LNCaP clone FGC (cell line): ENCODE results near the gene ASPDH.

ENCODE experiments used
- DNase-seq: peaks from one replicate; pipeline ENCODE4 v3.0.0-alpha.2; 2011; ENCODE audit warnings: low read depth
- H3K4me3 ChIP-seq: 2 replicates; pipeline ENCODE4 v1.5.1; 2011; ENCODE audit warnings: mild to moderate bottlenecking, low read depth, low read length, control low read depth
- TF ChIP-seq, protein P1 (sequence below): IDR thresholded peaks from 2 replicates; pipeline ENCODE4 v1.5.1; 2012; ENCODE audit warnings: mild to moderate bottlenecking; ENCODE audit not compliant: control insufficient read depth, insufficient read depth; ENCODE audit errors: extremely low read depth

ASPDH gene

DNA sequence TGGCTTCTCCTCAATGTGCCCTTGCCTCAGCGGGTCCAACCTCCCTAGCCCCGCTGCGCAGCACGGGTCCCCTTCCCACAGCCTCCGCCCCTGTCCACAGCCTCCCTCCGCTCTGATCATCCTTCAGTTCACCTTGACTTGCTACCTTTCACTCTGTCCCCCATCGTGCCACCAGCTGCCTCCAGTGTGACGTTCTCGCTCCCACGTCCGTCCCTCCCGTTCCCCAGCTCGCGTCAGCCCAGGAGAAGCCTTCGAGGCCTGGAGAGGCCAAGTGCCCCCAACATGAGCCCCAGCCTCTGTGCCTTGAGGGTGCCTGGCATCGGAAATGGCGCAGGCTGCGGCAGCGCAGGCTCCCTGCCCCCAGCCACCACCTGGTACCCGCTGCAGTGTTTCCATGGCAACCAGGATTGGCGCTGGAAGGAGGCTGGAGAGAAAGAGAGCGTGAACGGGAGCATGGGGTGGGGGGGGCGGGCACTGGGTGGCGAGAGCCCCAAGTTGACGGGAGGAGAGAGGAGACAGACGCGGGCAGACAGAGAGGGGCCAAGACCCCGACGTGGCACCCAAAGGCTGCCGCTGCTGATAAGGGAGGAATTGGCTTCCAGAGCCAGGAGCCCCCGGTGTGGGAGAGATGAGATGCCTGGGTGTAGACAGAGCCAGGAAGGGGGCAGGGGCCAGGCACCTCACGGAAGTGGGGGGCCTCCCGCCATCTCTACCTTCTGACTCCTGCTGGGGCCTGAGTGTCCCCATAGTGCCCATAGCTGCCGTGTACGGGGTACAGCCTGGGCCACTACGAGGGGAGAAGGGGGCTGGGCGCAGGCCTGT lies 844 bp upstream of the ASPDH start:
- H3K4me3 ChIP-seq = no peak overlapping the region
- TF ChIP-seq, protein P1, sequence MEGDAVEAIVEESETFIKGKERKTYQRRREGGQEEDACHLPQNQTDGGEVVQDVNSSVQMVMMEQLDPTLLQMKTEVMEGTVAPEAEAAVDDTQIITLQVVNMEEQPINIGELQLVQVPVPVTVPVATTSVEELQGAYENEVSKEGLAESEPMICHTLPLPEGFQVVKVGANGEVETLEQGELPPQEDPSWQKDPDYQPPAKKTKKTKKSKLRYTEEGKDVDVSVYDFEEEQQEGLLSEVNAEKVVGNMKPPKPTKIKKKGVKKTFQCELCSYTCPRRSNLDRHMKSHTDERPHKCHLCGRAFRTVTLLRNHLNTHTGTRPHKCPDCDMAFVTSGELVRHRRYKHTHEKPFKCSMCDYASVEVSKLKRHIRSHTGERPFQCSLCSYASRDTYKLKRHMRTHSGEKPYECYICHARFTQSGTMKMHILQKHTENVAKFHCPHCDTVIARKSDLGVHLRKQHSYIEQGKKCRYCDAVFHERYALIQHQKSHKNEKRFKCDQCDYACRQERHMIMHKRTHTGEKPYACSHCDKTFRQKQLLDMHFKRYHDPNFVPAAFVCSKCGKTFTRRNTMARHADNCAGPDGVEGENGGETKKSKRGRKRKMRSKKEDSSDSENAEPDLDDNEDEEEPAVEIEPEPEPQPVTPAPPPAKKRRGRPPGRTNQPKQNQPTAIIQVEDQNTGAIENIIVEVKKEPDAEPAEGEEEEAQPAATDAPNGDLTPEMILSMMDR = no peak
- DNase-seq = no peak

DNA sequence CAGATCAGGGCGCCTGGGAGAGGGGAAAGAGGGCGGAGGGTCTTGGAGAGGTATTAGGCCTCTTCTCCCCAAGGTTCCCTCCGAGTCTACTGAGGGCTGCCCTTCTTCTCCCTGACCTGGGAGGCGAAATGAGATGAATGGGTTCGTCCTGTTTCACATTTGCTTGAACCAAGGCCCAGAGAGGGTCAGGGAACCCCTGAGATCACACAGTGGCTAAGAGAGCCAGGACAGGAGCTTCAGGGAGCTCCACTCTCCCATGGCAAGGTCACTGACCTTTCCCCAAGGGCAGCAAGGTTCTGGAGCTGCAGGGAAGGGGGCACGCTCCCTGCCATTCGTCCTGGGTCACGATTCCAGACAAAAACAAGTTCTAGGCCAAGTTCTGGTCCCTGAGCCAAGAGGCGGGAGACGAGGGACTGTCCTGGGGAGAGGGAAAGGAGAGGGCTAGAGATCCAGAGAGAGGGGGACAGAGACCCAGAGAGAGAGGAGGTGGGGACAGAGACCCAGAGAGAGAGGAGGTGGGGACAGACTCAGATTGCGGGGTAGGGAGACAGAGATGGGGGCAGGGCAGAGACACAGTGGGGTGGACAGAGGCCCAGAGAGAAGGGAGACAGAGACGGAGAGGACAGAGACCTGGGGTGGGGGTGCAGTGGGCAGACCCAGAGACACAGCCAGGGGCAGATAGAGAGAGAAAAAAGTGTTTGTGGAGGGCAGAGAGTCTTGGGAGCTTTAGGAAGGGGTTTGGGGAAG lies 541 bp downstream of the ASPDH start:
- H3K4me3 ChIP-seq = no peak overlapping the region
- no peak for DNase-seq
- TF ChIP-seq, protein P1 = no peak

DNA sequence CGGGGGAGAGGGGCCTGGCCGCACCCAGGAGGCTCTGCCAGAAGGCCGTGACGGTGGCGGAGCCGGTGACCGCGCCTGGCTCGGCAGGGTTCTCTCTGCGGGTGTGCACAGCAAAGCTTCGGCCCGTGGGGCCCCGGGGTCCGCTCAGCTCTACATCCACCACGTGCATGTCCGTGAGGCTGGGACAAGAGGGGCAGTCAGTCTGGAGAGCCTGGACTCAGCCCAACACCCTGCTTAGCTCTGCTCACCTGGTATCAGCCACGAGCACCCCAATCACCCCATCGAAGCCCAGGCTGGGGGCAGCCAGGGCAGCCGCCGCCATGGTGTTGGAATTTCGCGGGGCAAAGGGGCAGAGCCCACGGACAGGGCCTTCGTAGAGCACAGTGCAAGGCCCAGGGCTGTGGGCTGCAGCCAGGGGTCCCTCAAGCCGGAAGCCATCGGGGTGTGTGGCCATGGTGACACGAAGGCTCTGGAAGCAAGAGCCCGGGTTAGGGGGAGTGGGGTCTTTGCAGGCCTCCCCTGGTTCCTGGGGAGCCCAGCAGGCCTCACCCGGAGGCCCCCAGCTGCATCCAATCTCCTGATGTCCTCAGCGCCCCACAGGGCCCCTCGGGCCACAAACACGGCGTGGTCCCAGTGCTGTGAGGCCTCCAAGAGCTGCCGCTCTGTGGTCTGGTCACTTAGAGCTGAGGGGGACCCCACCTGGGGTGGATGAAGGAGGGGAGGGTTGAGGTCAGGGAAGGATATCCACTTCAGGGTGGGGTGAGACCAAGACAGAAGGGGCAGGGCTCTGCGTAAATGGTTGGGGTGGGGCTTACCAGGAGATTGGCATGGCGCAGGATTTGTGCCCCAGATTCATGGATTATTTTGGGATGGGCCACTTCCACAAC lies 1.4 kb downstream of the ASPDH start:
- TF ChIP-seq, protein P1 = no peak
- peak overlapping the region; percentile 74; the same call in 1 of the 2 replicates for H3K4me3 ChIP-seq
- DNase-seq = no peak

DNA sequence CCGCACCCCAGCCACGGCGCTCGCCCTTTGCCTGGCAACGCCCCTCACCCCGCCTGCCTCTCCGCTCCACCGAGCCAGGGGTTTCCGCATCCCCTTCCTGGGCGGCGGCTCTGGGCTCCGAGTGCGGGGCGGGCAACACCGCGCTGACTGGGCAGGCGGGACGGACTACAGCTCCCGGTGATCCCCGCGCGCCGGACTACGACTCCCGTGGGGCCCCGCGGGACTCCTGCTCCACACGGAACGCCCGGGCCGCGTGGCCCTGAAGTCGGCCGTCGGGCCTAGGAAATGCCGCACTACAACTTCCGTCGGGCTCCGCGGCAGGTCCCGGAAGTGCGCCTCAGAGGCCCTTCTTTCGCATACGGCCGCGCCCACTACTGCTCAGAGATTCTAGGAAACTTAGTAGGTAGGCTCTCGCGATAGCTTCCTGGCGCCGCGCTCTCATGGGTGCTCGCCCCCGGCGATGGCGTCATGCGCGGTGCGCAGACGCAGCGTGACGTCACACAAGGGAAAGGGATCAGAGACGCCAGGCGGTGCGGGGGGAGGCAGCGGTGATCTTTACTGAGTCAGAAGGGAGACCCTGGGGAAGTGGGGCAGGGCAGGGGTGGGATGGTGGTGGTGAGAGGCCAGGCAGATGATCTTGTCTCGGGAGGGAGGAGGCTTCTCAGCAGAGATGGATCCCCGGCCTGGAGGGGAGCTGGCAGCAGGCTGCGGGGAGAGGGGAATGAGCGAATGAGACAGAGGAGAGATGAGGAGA lies 2.5 kb downstream of the ASPDH start, which contains the start of gene JOSD2:
Gene JOSD2 (minus strand): TSS at position 123 of the 754 bp plus-strand sequence. CDS start 760 bp downstream, outside the sequence.
- peak within 1 kb of the TSS; percentile 74 for H3K4me3 ChIP-seq
- TF ChIP-seq, protein P1 = no peak
- peak; percentile 97 for DNase-seq

DNA sequence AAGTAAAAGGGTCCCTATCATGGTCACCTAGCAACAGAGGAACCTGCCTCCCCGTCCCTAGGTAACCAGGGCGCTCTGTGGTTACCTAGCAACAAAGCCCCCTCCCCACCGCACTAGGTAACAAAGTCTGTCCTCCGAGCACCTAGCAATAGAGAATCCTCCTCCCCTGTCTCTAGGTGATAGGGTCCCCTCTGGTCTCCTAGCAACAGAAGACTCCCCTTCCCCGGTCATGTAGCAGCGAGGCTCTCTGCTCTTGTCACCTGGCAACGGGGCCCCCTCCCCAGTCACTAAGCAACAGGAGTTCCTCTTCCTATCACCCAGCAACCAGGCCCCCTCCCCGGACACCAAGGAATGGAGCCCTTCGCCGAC lies 3.0 kb downstream of the ASPDH start:
- TF ChIP-seq, protein P1 = no peak
- DNase-seq = no peak
- H3K4me3 ChIP-seq = peak overlapping the region; percentile 74

DNA sequence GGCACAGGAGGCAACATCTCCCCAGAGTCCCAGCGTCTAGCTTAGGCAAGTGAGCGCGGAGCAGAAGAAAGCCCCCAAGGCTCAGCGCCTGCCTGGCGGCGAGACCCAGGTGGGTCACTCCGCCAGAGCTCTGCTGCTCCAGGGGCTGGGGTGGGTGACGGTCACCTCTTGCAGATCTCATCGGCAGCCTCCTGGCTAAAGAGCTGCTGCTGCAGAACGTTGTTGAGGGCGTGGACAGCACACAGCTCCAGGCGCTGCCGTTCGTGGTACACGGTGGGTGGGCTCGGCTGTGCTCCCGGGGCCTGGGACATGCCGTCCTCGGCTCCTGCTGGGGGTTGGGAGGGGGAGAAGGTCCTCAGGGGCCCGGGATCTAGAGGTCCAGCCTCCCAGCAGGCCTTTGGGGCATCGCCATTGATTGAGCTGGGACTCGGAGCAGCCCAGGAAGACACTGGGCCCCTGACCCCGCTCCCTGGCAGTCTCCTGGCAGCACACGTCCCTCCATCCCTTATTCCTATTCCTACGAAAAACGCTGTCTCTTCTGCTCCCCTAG lies 3.5 kb downstream of the ASPDH start:
- TF ChIP-seq, protein P1 = no peak
- H3K4me3 ChIP-seq = peak overlapping the region; percentile 74
- DNase-seq = no peak
